Lung (tissue), 12 donors: ENCODE data around the gene BRAP. TPM values are rescaled to one million over a fixed set of nuclear protein-coding genes. Genes with fewer than 3 reads are reported as not detected.

ENCODE experiments used
- ATAC-seq: fragments of 200-7000 bp; cut with Tn5 transposase; one replicate; pipeline ENCODE4 v1.9.1; 2020; ENCODE audit warnings: moderate number of reproducible peaks; ENCODE audit not compliant: insufficient read depth, low FRiP score
- DNase-seq, 3 donors: peaks; one replicate each; pipeline ENCODE4 v3.0.0-alpha.2; 2013 to 2017
- H3K27ac ChIP-seq, 2 donors: one replicate each; pipeline ENCODE4 v1.5.1; 2013; ENCODE audit warnings: mild to moderate bottlenecking in 2 of 2, moderate library complexity in 2 of 2, control low read depth in 1 of 2, inconsistent platforms in 1 of 2, low read depth in 1 of 2, low read length in 1 of 2
- H3K27me3 ChIP-seq, 3 donors: one replicate each; pipeline ENCODE4 v1.5.1; 2013; ENCODE audit warnings: low read length in 2 of 3; ENCODE audit not compliant: control insufficient read depth in 3 of 3, insufficient read depth in 3 of 3
- H3K36me3 ChIP-seq, 4 donors: one replicate each; pipeline ENCODE4 v1.5.1; 2013; ENCODE audit warnings: low read length in 4 of 4, mild to moderate bottlenecking in 1 of 4, moderate library complexity in 1 of 4; ENCODE audit not compliant: control insufficient read depth in 4 of 4, insufficient read depth in 4 of 4
- H3K4me1 ChIP-seq, 5 donors: one replicate each; pipeline ENCODE4 v1.5.1; 2013; ENCODE audit warnings: low read length in 5 of 5, mild to moderate bottlenecking in 2 of 5, moderate library complexity in 1 of 5; ENCODE audit not compliant: control insufficient read depth in 5 of 5, insufficient read depth in 5 of 5
- H3K4me3 ChIP-seq: one replicate; pipeline ENCODE4 v1.5.1; 2013; ENCODE audit warnings: mild to moderate bottlenecking, control low read depth, moderate library complexity
- H3K9ac ChIP-seq, 2 donors: one replicate each; pipeline ENCODE4 v1.5.1; 2013; ENCODE audit warnings: low read length in 2 of 2, control low read depth in 1 of 2; ENCODE audit not compliant: insufficient read depth in 1 of 2
- H3K9me3 ChIP-seq, 4 donors: one replicate each; pipeline ENCODE4 v1.5.1; 2013; ENCODE audit warnings: low read length in 3 of 4, mild to moderate bottlenecking in 1 of 4, moderate library complexity in 1 of 4; ENCODE audit not compliant: control insufficient read depth in 4 of 4, insufficient read depth in 3 of 4
- WGBS, 2 donors: extraction: QIAGEN DNeasy Blood & Tissue Kit; methylation state at CpG; one replicate each; pipeline ENCODE4 v1.1.7; 2013; 5-methylcytosine and 5-hydroxymethylcytosine counted together
- polyA plus RNA-seq, 2 donors: library from polyadenylated mRNA; stranded (reverse); fragments of 200-250 nt; gene quantifications; one replicate each; pipeline ENCODE4 v1.2.1, GENCODE V29; 2013
- total RNA-seq, 2 donors: library from RNA; depleted of rRNA in 1 of 2; stranded (reverse); fragments of >200 nt in 1 of 2; gene quantifications; one replicate each; pipeline ENCODE4 v1.2.1, GENCODE V29; 2014 to 2021
- TF ChIP-seq, protein P1 (sequence below): IDR thresholded peaks from 2 replicates; pipeline ENCODE4 v1.5.1; 2012; ENCODE audit warnings: mild to moderate bottlenecking; ENCODE audit errors: control extremely low read depth, extremely low read depth
- donor health status: control.
- donor health status: control.
- donor health status: Bipolar disorder and iron deficiency.
- donor health status: healthy.
- donor health status: DM: yes; HTN: yes; CAD: no.

BRAP gene
- total and polyA plus RNA-seq, 4 donors: 9.1 to 16.5 (median 12.2) TPM

DNA sequence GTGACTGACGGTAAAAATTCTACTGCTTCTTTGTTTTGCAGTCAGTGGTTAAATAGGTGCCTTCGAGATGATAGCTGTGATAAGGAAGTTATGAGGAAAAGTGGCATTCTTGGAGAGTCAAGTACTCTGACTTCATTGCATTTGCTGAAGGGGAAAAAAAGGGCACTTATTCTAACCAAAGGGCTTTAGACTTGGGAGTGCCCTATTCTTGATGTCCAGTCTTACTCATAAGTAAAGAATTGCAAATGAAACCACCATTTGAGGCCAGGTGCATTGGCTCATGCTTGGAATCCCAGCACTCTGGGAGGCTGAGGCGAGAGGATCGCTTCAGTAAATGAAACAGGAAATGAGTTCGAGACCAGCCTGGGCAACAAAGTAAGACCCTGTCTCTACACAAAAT is 40.3 kb downstream of the BRAP start:
- no peak overlapping the region for H3K9ac ChIP-seq
- peak overlapping the region in 1 of 2 donors; percentile 50 for H3K27ac ChIP-seq
- peaks cover 2 to 24% (median 12%) of the 10 kb centered on the region in 5 donors for H3K4me1 ChIP-seq
- WGBS, 2 donors: 76 to 91% methylated on average over 5 of the region's 5 CpGs
- TF ChIP-seq, protein P1, sequence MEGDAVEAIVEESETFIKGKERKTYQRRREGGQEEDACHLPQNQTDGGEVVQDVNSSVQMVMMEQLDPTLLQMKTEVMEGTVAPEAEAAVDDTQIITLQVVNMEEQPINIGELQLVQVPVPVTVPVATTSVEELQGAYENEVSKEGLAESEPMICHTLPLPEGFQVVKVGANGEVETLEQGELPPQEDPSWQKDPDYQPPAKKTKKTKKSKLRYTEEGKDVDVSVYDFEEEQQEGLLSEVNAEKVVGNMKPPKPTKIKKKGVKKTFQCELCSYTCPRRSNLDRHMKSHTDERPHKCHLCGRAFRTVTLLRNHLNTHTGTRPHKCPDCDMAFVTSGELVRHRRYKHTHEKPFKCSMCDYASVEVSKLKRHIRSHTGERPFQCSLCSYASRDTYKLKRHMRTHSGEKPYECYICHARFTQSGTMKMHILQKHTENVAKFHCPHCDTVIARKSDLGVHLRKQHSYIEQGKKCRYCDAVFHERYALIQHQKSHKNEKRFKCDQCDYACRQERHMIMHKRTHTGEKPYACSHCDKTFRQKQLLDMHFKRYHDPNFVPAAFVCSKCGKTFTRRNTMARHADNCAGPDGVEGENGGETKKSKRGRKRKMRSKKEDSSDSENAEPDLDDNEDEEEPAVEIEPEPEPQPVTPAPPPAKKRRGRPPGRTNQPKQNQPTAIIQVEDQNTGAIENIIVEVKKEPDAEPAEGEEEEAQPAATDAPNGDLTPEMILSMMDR: no peak
- DNase-seq: peak in 2 of 3 donors; percentile 36 to 64
- peaks cover 23 to 37% (median 34%) of the 10 kb centered on the region in 4 donors for H3K36me3 ChIP-seq
- no peaks in the 10 kb centered on the region for H3K27me3 ChIP-seq
- peaks cover 0 to 2% (median 0%) of the 10 kb centered on the region in 4 donors for H3K9me3 ChIP-seq
- peak; percentile 59 for ATAC-seq
- no peak overlapping the region for H3K4me3 ChIP-seq

DNA sequence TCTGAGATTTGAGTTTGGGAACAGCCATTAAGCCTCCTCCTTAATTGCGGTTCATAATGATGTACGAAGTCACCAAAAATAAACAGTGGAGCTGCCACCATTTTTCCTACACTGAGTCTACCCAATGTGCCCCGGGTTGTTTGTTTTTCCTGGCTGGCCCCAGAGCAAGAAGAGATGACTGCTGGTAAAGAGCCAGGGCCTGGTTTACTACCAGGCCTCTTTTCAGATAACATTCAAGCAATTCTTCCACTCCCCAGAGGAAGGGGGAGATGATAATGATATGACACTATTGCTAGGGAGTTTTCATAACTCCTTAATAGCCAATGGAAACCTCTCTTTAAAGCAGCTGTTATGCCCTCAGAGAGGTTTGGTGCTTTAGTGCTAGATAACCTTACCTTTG is 42.3 kb downstream of the BRAP start:
- TF ChIP-seq, protein P1: no peak
- 46 to 73% methylated on average over 3 of the region's 3 CpGs for WGBS, 2 donors
- DNase-seq: peak; percentile 68 to 83 (median 74)
- H3K27ac ChIP-seq: peak overlapping the region in 1 of 2 donors; percentile 31
- peaks cover 2 to 24% (median 12%) of the 10 kb centered on the region in 5 donors for H3K4me1 ChIP-seq
- peak overlapping the region in 1 of 2 donors; percentile 67 for H3K9ac ChIP-seq
- peaks cover 15 to 32% (median 25%) of the 10 kb centered on the region in 4 donors for H3K36me3 ChIP-seq
- H3K4me3 ChIP-seq: no peak overlapping the region
- ATAC-seq: no peak
- H3K27me3 ChIP-seq: no peaks in the 10 kb centered on the region
- no peaks in the 10 kb centered on the region for H3K9me3 ChIP-seq

DNA sequence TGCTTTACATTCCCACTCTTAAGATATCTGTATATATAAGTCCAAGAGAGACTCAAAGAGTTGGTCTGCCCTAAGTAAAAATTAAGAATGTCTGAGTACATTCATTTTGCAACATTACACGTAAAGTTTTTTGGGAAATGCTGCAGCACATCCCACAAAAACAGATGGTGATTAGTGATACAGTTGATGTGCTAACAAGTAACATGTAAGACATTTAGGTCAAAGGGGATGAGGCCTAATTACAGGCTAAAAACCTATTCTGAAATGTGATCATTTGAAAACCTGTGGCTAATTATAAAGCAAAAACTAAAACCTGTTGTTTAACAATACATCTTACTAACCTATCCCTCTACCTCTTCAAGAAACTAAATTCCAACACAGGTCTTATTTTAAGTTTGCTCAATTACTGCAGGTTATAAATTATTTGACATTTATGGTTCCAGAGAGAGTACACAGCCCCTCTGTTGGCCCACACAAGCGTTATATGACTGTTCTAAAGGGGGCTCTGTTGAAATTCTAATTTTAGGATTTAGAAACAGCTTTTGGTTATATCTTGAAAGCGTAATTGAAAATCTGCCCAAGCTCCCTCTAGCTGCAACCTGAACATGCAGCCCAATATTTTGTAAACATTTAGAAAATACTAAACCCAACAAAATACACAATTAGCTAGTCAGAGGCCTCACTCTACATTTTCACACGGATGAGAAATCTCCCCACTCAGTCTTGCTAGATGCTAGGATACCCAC is 42.9 kb downstream of the BRAP start:
- TF ChIP-seq, protein P1: no peak
- H3K27ac ChIP-seq: peak overlapping the region in 1 of 2 donors; percentile 31
- peak overlapping the region in 1 of 2 donors; percentile 67 for H3K9ac ChIP-seq
- no peak for ATAC-seq
- 69 to 77% methylated on average over 4 of the region's 4 CpGs for WGBS, 2 donors
- peak in 1 of 3 donors; percentile 72 for DNase-seq
- H3K4me1 ChIP-seq: peaks cover 2 to 24% (median 12%) of the 10 kb centered on the region in 5 donors
- H3K36me3 ChIP-seq: peaks cover 15 to 32% (median 25%) of the 10 kb centered on the region in 4 donors
- H3K27me3 ChIP-seq: no peaks in the 10 kb centered on the region
- no peak overlapping the region for H3K4me3 ChIP-seq
- H3K9me3 ChIP-seq: no peaks in the 10 kb centered on the region
